Measurements from ENCODE around the gene VTI1A.

Gene VTI1A

DNA sequence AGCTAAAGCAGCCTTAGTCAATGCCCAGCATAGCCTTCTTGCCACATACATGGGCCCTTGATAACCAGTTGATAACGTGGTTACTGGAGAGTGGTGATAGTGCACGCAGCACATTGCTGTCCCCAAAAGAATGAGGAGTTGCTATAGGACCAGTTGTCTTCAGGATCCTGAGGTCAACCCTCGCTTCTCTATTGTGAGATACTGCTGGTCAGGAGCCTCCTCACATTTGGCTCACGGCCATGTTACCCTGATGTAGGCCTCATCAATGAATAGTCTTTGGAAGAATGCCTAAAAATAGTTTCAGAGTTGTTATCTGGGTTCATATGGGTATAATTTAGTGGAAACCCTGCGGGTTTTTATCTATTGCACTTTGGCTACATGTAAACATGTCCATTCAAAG lies 230.7 kb downstream of the VTI1A start:
- FAIRE-seq, result no peak

DNA sequence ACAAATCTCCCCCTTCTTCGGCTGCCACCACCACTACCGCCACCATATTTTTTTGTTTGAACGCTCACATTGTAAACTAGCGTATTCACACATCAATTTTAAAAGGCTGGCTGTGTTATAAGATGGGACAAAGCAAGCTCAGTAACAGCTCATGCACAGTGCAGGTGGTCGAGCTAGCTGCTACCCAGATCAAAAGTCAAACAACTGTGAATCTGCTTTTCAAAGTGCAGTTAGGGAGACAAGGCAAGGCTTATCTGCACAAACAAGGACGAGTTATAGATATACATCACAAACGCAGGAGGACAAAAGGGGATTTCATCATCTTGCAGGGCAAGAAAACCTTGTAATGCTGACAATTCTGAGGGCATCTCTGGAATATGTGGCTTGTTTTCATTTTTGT lies 231.6 kb downstream of the VTI1A start:
- no peak for TF ChIP-seq POLR2A (IDR thresholded peaks at IDR 0.05; ENCODE audit: low read depth, low read length)
- DNase-seq (ENCODE audit: insufficient read length, low spot score) (no peak), FAIRE-seq (no peak)

More for the DNA sequence above, 230.7 kb downstream of the VTI1A start:
- TF ChIP-seq POLR2A (IDR thresholded peaks at IDR 0.05; ENCODE audit: low read depth, low read length), result no peak
- no peak for DNase-seq (ENCODE audit: insufficient read length, low spot score)

- DNase-seq (ENCODE audit: insufficient read length, low spot score) (no peak), FAIRE-seq (no peak)
- no peak for TF ChIP-seq POLR2A (IDR thresholded peaks at IDR 0.05; ENCODE audit: low read depth, low read length)
Observed at GRCh38 chr10:112678987-112679386, 232.0 kb downstream of the VTI1A start.

GRCh38 chr10:112679392-112679791 lies 232.4 kb downstream of the VTI1A start:
- TF ChIP-seq POLR2A (IDR thresholded peaks at IDR 0.05; ENCODE audit: low read depth, low read length), result no peak
- no peak for DNase-seq (ENCODE audit: insufficient read length, low spot score)
- FAIRE-seq, result no peak

DNA sequence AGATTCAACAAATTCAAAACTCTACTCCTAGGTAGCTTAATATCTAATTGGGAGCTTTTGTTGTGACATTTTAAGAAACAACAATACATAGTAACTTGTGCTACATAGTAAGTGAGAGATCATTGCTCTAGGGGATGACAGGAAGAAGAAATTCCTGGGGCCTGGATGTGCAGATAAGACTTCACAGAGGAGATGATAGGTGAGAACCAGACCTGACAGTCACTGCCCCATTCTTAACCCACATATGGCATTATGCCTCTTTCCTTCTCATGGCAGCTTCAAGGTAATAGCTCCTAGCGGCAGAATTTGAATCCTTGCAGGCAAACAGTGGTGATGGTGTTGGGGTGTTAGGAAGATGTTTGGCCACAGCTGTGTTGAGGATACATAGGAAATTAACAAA lies 233.6 kb downstream of the VTI1A start:
- no peak for FAIRE-seq
- no peak for DNase-seq (ENCODE audit: insufficient read length, low spot score)
- no peak for TF ChIP-seq POLR2A (IDR thresholded peaks at IDR 0.05; ENCODE audit: low read depth, low read length)

DNA sequence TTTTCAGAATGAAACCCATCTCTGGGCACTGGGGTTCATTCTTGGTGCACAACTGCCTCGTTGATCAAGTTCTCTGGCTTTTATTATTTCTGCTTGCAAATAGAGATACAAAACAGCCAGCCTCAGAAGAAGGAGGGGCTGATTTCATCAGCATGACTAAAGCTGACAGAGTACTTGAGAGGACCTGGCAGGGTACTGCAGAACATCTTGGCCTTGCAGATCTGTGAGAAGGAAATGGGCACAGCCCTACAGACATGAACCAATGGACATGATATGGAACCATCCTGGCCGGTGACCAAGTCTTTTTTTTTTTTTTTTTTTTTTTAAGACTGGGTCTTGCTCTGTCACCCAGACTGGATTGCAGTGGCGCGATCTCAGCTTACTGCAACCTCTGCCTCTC lies 240.6 kb downstream of the VTI1A start:
- FAIRE-seq, result no peak
- no peak for TF ChIP-seq POLR2A (IDR thresholded peaks at IDR 0.05; ENCODE audit: low read depth, low read length)
- peak; percentile 30 for DNase-seq (ENCODE audit: insufficient read length, low spot score)

- TF ChIP-seq POLR2A (IDR thresholded peaks at IDR 0.05; ENCODE audit: low read depth, low read length), result no peak
- no peak for DNase-seq (ENCODE audit: insufficient read length, low spot score)
- FAIRE-seq, result no peak
Observed at GRCh38 chr10:112689327-112690072, 242.5 kb downstream of the VTI1A start.

DNA sequence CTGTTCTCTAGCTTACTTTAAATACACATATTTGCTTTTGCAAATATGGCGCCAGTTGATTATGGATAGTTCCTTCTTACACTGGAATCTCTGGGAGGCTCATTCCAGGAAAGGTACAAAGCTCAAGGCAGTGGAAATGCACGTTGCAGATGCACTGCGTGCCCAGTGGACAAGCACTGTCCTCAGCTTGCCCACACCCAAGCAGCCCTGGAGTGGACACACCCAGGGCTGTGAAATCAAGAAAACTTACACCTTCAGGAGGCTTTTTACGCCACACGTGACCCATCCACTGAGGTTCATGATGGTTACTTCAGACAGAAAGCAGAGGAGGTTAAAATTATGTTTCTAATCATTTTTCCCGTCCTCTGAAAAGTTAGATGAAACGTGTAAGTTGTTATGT lies 248.5 kb downstream of the VTI1A start:
- DNase-seq (ENCODE audit: insufficient read length, low spot score), result no peak
- no peak for FAIRE-seq
- no peak for TF ChIP-seq POLR2A (IDR thresholded peaks at IDR 0.05; ENCODE audit: low read depth, low read length)

DNA sequence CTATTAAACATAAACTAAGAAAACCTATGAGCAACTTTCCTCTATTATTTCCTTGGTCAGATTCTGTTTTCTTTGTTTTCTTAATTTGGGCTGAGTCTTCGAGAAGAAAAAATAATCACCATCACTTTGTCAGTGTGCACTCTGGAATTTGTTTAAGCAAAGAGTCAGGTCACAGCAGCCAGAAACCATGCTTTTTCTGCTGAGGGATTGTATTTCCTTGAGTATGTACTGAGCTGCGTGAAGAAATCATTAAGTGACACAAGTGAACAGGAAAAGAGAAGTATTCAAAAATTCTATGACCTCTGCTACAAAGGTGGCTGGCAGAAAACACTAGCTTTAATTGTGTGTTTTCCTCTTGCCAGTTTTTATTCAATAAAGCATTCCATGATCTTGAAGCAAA lies 249.6 kb downstream of the VTI1A start:
- no peak for FAIRE-seq
- DNase-seq (ENCODE audit: insufficient read length, low spot score), result no peak

DNA sequence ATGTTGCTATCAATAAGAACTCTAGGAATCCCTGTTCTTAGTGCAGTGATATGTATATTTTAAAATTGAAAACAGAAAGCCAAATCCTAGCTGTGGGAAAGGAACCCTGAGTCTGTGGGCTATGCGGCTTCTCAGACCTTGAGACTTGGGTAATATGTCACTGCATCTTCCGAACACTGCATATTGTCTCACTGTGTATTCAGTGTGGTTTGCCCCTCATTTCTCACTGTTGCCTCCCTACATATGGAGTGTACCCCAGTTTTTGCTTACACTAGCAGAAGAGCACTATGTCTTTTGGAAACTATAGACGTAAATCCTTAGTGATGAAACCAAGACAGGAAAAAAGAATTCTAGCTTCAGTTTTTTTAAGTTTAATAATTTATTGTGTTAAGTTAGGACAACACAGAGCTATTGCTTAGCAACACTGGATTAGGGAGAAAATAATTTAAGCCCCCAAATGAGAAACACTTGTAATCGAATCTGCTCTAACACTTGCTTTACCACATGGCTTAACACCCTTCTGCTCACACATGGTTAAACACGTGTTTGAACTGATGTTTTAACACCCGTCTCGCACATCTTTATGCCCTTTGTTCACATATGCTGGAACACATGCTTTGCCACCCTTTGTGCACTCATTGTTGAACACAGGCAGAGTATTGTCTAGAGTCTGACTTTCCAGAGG lies 251.3 kb downstream of the VTI1A start:
- DNase-seq (ENCODE audit: insufficient read length, low spot score) (no peak), FAIRE-seq (no peak)
- TF ChIP-seq POLR2A (IDR thresholded peaks at IDR 0.05; ENCODE audit: low read depth, low read length), result no peak

More for the DNA sequence above, 249.6 kb downstream of the VTI1A start:
- TF ChIP-seq POLR2A (IDR thresholded peaks at IDR 0.05; ENCODE audit: low read depth, low read length), result no peak

DNA sequence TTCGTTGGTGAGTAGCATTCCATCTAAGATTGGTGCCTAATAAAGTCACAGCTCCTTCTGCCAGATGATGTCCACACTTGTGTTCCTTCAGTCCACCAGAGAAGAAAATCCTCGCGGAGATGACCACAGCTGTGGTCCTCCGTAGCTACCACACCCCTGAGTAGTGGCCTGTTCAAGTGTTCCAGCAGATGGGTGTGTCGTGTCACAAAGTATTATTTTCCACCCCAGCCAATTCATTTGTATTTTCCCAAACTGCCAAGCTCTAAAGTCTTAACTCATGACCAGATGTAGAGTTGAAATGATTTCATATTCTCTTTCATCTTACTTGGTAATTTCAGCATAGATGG lies 251.8 kb downstream of the VTI1A start:
- DNase-seq (ENCODE audit: insufficient read length, low spot score) (no peak), FAIRE-seq (no peak)
- TF ChIP-seq POLR2A (IDR thresholded peaks at IDR 0.05; ENCODE audit: low read depth, low read length), result no peak

GRCh38 chr10:112700215-112700671 lies 253.2 kb downstream of the VTI1A start:
- no peak for TF ChIP-seq POLR2A (IDR thresholded peaks at IDR 0.05; ENCODE audit: low read depth, low read length)
- FAIRE-seq, result peak; percentile 15
- no peak for DNase-seq (ENCODE audit: insufficient read length, low spot score)

- DNase-seq (ENCODE audit: insufficient read length, low spot score) (no peak), FAIRE-seq (no peak)
- no peak for TF ChIP-seq POLR2A (IDR thresholded peaks at IDR 0.05; ENCODE audit: low read depth, low read length)
Observed at GRCh38 chr10:112701211-112701877, 254.3 kb downstream of the VTI1A start.

GRCh38 chr10:112701878-112702255 lies 254.9 kb downstream of the VTI1A start:
- FAIRE-seq (no peak), DNase-seq (ENCODE audit: insufficient read length, low spot score) (no peak)
- no peak for TF ChIP-seq POLR2A (IDR thresholded peaks at IDR 0.05; ENCODE audit: low read depth, low read length)

- no peak for DNase-seq (ENCODE audit: insufficient read length, low spot score)
- no peak for TF ChIP-seq POLR2A (IDR thresholded peaks at IDR 0.05; ENCODE audit: low read depth, low read length)
- FAIRE-seq, result no peak
Observed at GRCh38 chr10:112706577-112706976, 259.6 kb downstream of the VTI1A start.
